PFSK-1 (cell line): ENCODE measurements around the gene RHOBTB3.

Experiments
- FOXP2 ChIP-seq: optimal IDR thresholded peaks from 2 replicates; pipeline ENCODE3; 2011; ENCODE audit warnings: borderline replicate concordance, control low read depth, inconsistent platforms; ENCODE audit not compliant: insufficient read depth; ENCODE audit errors: extremely low read length, extremely low read depth
- POLR2AphosphoS5 ChIP-seq: IDR thresholded peaks from 2 replicates; pipeline ENCODE4 v1.6.1; 2012; ENCODE audit warnings: low read depth, mild to moderate bottlenecking, control low read depth, low read length, moderate library complexity
- SIN3A ChIP-seq: IDR thresholded peaks from 2 replicates; pipeline ENCODE4 v1.6.1; 2012; ENCODE audit warnings: mild to moderate bottlenecking, low read length, moderate library complexity, borderline replicate concordance; ENCODE audit not compliant: insufficient read depth
- TAF1 ChIP-seq: IDR thresholded peaks from 2 replicates; pipeline ENCODE4 v1.6.1; 2012; ENCODE audit warnings: low read length, control low read depth, borderline replicate concordance; ENCODE audit not compliant: insufficient read depth
- TF ChIP-seq, protein P1 (sequence below), 2 experiments: IDR thresholded peaks; 2 replicates each; pipeline versions ENCODE4 v1.6.1 to v1.8.0; 2011 to 2012; ENCODE audit warnings: low read depth in 2 of 2, low read length in 2 of 2, control low read depth in 1 of 2, inconsistent platforms in 1 of 2, mild to moderate bottlenecking in 1 of 2, moderate library complexity in 1 of 2; ENCODE audit not compliant: insufficient read depth in 1 of 2

RHOBTB3 gene

DNA sequence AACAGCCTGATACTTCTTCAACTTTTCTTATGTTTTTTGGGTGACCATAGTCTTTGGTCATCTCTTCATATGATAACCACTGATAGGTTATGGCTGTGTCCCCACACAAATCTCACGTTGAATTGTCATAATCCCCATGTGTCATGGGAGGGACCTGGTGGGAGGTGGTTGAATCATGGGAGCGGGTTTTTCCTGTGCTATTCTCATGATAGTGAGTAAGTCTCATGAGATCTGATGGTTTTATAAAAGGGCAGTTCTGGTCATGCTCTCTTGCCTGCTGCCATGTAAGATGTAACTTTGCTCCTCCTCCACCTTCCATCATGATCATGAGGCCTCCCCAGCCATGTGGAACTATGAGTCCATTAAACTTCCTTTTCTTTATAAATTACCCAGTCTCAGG lies 8.7 kb downstream of the RHOBTB3 start:
- TF ChIP-seq POLR2AphosphoS5 (no peak), TAF1 (no peak)

DNA sequence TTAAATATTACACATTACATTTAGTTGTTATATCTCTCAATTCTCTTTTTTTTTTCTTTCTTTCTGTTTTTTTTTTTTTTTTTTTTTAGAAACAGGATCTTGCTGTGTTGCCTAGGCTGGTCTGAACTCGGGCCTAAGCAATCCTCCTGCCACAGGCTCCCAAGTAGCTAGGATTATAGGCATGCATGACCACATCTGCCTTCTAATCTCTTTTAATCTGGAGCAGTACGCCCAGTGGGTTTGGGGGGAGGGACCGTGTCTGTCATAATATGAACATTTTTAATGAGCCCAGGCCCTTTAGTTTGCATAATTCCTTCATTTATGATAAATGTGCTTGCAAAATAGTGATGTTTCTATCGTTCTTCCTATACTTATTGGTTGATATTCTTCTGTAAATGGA lies 10.3 kb downstream of the RHOBTB3 start:
- TF ChIP-seq SIN3A (no peak), TAF1 (no peak), POLR2AphosphoS5 (no peak), FOXP2 (no peak)
- TF ChIP-seq, protein P1, sequence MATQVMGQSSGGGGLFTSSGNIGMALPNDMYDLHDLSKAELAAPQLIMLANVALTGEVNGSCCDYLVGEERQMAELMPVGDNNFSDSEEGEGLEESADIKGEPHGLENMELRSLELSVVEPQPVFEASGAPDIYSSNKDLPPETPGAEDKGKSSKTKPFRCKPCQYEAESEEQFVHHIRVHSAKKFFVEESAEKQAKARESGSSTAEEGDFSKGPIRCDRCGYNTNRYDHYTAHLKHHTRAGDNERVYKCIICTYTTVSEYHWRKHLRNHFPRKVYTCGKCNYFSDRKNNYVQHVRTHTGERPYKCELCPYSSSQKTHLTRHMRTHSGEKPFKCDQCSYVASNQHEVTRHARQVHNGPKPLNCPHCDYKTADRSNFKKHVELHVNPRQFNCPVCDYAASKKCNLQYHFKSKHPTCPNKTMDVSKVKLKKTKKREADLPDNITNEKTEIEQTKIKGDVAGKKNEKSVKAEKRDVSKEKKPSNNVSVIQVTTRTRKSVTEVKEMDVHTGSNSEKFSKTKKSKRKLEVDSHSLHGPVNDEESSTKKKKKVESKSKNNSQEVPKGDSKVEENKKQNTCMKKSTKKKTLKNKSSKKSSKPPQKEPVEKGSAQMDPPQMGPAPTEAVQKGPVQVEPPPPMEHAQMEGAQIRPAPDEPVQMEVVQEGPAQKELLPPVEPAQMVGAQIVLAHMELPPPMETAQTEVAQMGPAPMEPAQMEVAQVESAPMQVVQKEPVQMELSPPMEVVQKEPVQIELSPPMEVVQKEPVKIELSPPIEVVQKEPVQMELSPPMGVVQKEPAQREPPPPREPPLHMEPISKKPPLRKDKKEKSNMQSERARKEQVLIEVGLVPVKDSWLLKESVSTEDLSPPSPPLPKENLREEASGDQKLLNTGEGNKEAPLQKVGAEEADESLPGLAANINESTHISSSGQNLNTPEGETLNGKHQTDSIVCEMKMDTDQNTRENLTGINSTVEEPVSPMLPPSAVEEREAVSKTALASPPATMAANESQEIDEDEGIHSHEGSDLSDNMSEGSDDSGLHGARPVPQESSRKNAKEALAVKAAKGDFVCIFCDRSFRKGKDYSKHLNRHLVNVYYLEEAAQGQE (IDR thresholded peaks at IDR 0.05; ENCODE audit: insufficient read depth in 1 of 2, low read depth in 2 of 2, low read length in 2 of 2), result no peak

DNA sequence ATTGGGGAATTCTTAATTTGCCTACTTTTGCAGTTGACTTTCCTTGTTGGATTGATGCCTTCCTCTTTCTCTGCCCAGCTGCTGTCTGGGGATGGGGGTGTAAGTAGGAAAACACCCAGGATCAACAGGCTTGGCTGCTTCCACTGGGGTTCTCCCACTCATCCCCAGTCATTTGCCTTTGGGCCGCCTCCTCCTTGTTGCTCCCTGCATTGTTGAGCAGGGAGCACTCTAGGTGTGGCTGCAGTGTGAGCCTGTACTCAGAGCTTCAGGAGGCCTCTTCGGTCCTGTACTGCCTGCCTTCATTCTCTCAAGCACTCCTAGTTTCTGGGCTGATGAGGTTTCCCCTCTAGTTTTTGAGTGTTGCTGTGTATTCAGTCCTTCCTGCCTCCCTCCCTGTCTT lies 12.1 kb downstream of the RHOBTB3 start:
- TF ChIP-seq, protein P1 (IDR thresholded peaks at IDR 0.05; ENCODE audit: insufficient read depth in 1 of 2, low read depth in 2 of 2, low read length in 2 of 2), result no peak
- TF ChIP-seq POLR2AphosphoS5 (no peak), TAF1 (no peak), SIN3A (no peak), FOXP2 (no peak)

DNA sequence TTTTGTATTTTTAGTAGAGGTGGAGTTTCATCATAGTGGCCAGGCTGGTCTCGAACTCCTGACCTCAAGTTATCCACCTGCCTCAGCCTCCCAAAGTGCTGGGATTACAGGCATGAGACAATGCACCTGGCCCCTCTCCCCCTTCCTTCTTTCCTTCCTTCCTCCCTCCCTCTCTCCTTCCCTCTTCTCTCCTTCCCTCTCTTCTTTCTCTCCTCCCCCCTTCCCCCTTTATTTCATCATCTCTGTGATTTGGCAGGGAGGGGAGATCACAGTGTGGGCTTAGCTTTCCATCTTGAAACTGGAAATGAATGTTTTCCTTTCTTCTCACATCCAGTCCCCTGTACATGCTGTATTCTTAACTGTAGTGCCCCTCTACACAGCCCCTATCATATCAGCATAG lies 12.7 kb downstream of the RHOBTB3 start:
- no peak for TF ChIP-seq POLR2AphosphoS5
- no peak for TF ChIP-seq TAF1
- TF ChIP-seq SIN3A, result no peak
- TF ChIP-seq FOXP2, result no peak
- TF ChIP-seq, protein P1 (IDR thresholded peaks at IDR 0.05; ENCODE audit: insufficient read depth in 1 of 2, low read depth in 2 of 2, low read length in 2 of 2), result no peak

DNA sequence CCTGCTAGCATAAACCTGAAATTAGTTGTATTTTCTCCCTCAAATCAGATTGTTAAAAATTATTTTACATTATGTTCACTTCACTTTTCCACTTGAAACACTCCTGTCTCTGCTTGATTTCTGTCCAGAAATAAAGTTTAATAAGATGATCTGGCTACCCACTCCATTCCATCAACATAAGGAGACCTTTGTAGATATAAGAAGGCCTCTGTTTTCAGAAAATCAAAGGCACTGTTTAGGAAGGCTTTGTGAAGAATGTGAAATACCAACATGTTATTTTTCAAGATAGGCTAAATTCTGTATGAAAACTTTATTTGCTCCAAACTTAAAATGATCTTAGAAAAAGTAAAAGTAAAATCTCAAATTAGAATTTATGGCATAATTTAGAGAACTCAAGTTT lies 15.1 kb downstream of the RHOBTB3 start:
- TF ChIP-seq, protein P1 (IDR thresholded peaks at IDR 0.05; ENCODE audit: insufficient read depth in 1 of 2, low read depth in 2 of 2, low read length in 2 of 2), result no peak
- TF ChIP-seq FOXP2 (no peak), TAF1 (no peak), SIN3A (no peak), POLR2AphosphoS5 (no peak)
